ENCODE data around the gene OR5H6. TPM values are rescaled to one million over a fixed set of nuclear protein-coding genes. Genes with fewer than 3 reads are reported as not detected.

Gene OR5H6
- not detected in 2 replicates for total RNA-seq (2016; rRNA removed; fragmentation: Illumina TruSeq; extraction: Trizol)
- total RNA-seq (2016; cell fraction: cytosol; rRNA removed; fragmentation: Illumina TruSeq; extraction: Trizol; ENCODE audit: low read depth): not detected in 2 replicates
- not detected in 2 replicates for total RNA-seq (2016; cell fraction: insoluble cytoplasmic fraction; rRNA removed; fragmentation: Illumina TruSeq; extraction: Trizol)
- not detected in 2 replicates for total RNA-seq (2016; cell fraction: membrane; rRNA removed; fragmentation: Illumina TruSeq; extraction: Trizol)
- not detected in 2 replicates for total RNA-seq (2016; cell fraction: nucleus; rRNA removed; fragmentation: Illumina TruSeq; extraction: Trizol)
- polyA plus RNA-seq (2011; rRNA removed): 0.09 TPM in 1 of 2 replicates, not detected in the other
- polyA plus RNA-seq (2011; cell fraction: cytosol; rRNA removed): not detected in 2 replicates
- polyA plus RNA-seq (2011; cell fraction: nucleus; rRNA removed): not detected in 2 replicates
- polyA plus RNA-seq (2012): not detected in 2 replicates
- polyA plus RNA-seq (2016; cell fraction: cytosol; fragmentation: Illumina TruSeq; extraction: Trizol; ENCODE audit: low read depth): not detected in 2 replicates
- polyA plus RNA-seq (2016; cell fraction: insoluble cytoplasmic fraction; fragmentation: Illumina TruSeq; extraction: Trizol; ENCODE audit: low read depth): not detected in 2 replicates
- polyA plus RNA-seq (2016; cell fraction: membrane; fragmentation: Illumina TruSeq; extraction: Trizol; ENCODE audit: low read depth): not detected in 2 replicates
- polyA plus RNA-seq (2016; cell fraction: nucleus; fragmentation: Illumina TruSeq; extraction: Trizol; ENCODE audit: insufficient read depth, low read depth): not detected in 2 replicates
- not detected in 2 replicates for polyA minus RNA-seq (2011; rRNA and poly(A)+ RNA removed; ENCODE audit: low replicate concordance)
- polyA minus RNA-seq (2011; cell fraction: cytosol; rRNA and poly(A)+ RNA removed): not detected in 2 replicates
- polyA minus RNA-seq (2011; cell fraction: nucleus; rRNA and poly(A)+ RNA removed): not detected in 2 replicates
- Bru-seq, nascent RNA: not detected
- not detected for BruChase-seq, experiment 1, labeled RNA remaining after a 6-hour chase
- not detected for BruChase-seq, experiment 2, labeled RNA remaining after a 2-hour chase
- long read RNA-seq, experiment 1: 0 reads
- long read RNA-seq, experiment 2: 0 reads

GRCh38 chr3:98263944-98264343 lies at the start of gene OR5H6:
OR5H6 (plus strand) TSS chr3:98264244; CDS start chr3:98264333, 89 bp downstream.
- H3K4me2 ChIP-seq (ENCODE audit: low read depth, low read length): no peak within 1 kb of the TSS
- intact Hi-C loops (cut with micrococcal nuclease; ENCODE audit: unreplicated experiment): no loop called here
- no peak within 1 kb of the TSS for H3K27ac ChIP-seq (ENCODE audit: extremely low read length, insufficient read depth, low read length)
- no peaks in the 10 kb centered on the region for H3K79me2 ChIP-seq (ENCODE audit: insufficient read depth, low read length)
- no peaks in the 10 kb centered on the region for H3K9me3 ChIP-seq (ENCODE audit: low read length)
- H4K20me1 ChIP-seq (ENCODE audit: insufficient read depth, low read length): no peaks in the 10 kb centered on the region
- DNase-seq (ENCODE audit: low spot score) (no peak), FAIRE-seq (no peak), ATAC-seq (no peak)
- POLR2A ChIA-PET: no interaction called here
- H3K4me1 ChIP-seq (ENCODE audit: insufficient read depth, low read length): no peaks in the 10 kb centered on the region
- no peak within 1 kb of the TSS for H3K4me3 ChIP-seq (replicated peaks in 1 of 3; ENCODE audit: insufficient read depth in 1 of 3, low read depth in 2 of 3, low read length in 3 of 3)
- no peak within 1 kb of the TSS for H3K9ac ChIP-seq (ENCODE audit: insufficient read depth, low read depth, low read length)
- in situ Hi-C loops (cut with HindIII; ENCODE audit: extremely low pct_ligation_motif_present, low pct_unique_long_range_greater_than_20kb): no loop called here
- CTCF ChIA-PET (ENCODE audit: low intra/inter-chr PET ratio, low total read pairs): no interaction called here
- no peak within 1 kb of the TSS for H2AFZ ChIP-seq (ENCODE audit: low read length)
- H3K36me3 ChIP-seq (replicated peaks in 1 of 2; ENCODE audit: control insufficient read depth in 1 of 2, insufficient read depth in 2 of 2, low read length in 2 of 2): no peaks in the 10 kb centered on the region
- no TSS peak for BruUV-seq (replicated peaks)
- no peaks in the 10 kb centered on the region for H3K27me3 ChIP-seq (ENCODE audit: control insufficient read depth in 1 of 2, insufficient read depth in 2 of 2, low read length in 2 of 2)
- WGBS (ENCODE audit: low lambda C conversion rate): 0% methylated on average over 3 of the region's 3 CpGs
- no peak for TF ChIP-seq ATF3 (CRISPR knock-in tag; IDR thresholded peaks at IDR 0.05)
- no peak for TF ChIP-seq ZBTB2 (CRISPR knock-in tag; IDR thresholded peaks at IDR 0.05; ENCODE audit: low read depth)
- no peak for TF ChIP-seq STAT6 (CRISPR knock-in tag; IDR thresholded peaks at IDR 0.05; ENCODE audit: borderline replicate concordance)
- TF ChIP-seq ZNF597 (CRISPR knock-in tag; IDR thresholded peaks at IDR 0.05): no peak
- TF ChIP-seq SIX1 (CRISPR knock-in tag; IDR thresholded peaks at IDR 0.05; ENCODE audit: borderline replicate concordance): no peak
- TF ChIP-seq ZBTB46 (CRISPR knock-in tag; IDR thresholded peaks at IDR 0.05; ENCODE audit: borderline replicate concordance): no peak
- TF ChIP-seq SOX5 (CRISPR knock-in tag; IDR thresholded peaks at IDR 0.05; ENCODE audit: borderline replicate concordance): no peak
- TF ChIP-seq MYNN (CRISPR knock-in tag; IDR thresholded peaks at IDR 0.05; ENCODE audit: low read depth): no peak
- no peak for TF ChIP-seq MAX (IDR thresholded peaks at IDR 0.05)
- no peak for TF ChIP-seq HOXA9 (CRISPR knock-in tag; IDR thresholded peaks at IDR 0.05; ENCODE audit: borderline replicate concordance)
- no peak for TF ChIP-seq CHD4 (IDR thresholded peaks at IDR 0.05; ENCODE audit: borderline replicate concordance, low read length)
- no peak for TF ChIP-seq SOX13 (IDR thresholded peaks at IDR 0.05)
- no peak for TF ChIP-seq SOX13 (CRISPR knock-in tag; conservative IDR thresholded peaks at IDR 0.05 in 1 of 2, IDR thresholded peaks at IDR 0.05 in 1 of 2)

Measured in HepG2 (cell line).